ENCODE results near the gene CDK5. TPM values are rescaled to one million over a fixed set of nuclear protein-coding genes. Genes with fewer than 3 reads are reported as not detected.
A peak's percentile ranks its signal among the peaks of the same experiment; 100 is the strongest.

The CDK5 gene
- total RNA-seq, 1 donor from 2014 or later: 4.2 TPM

DNA sequence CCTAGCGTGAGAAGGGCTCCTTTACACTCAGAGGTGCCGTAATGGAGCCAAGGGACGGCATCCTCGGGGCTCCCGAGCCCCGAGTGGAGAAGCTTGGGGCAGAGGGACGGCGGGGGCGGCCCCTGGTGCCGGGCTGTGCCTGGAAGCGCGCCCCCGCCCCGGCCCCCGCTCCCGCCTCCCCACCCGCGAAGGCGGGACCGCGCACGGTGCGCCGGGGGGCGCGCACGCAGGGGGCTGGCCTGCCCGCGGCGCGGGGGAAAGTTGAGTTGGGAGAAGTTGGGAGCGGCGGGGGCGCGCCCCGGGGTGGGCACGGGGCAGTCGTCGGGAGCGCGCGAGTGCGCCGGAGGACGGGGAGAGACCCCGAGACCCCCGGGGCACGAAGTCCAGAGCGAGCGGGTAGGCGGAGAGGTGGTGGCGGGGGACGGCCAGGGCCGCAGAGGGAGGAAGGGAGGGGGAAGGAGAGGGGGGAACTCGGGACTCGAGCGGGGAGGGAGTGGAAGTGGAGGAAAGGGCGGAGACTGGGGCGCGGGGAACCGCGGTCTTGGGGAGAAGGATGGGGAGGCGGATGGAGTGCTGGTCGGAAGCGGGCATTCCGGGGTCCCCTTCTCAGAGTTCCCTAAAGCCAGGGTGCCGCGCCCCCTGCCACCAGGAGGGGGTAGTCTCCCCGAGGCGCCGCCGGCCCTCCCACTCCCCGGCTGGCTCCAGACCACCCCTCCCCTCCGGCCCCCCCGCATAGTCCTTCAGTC, 1.8 kb upstream of the CDK5 start, which contains the start of gene SLC4A2:
Gene SLC4A2 (plus strand): TSS at position 223 of the 746 bp plus-strand sequence. CDS start 2,399 bp downstream, outside the sequence.
- DNase-seq (ENCODE audit: extremely low spot score in 2 of 2): no peak
- Histone ChIP-seq H3K9me3 (no peaks in the 10 kb centered on the region), H3K36me3 (peaks cover 0 to 6% of the 10 kb centered on the region in 2 donors), H3K4me3 (peak within 1 kb of the TSS; percentile 87 to 91), H3K27ac (peak within 1 kb of the TSS; percentile 99), H3K27me3 (no peaks in the 10 kb centered on the region), H3K4me1 (peaks cover 63% of the 10 kb centered on the region)
- intact Hi-C loops (cut with DNase I): loop anchor here (2.0 to 10.0 kb wide), 2 partner anchors 27 to 175 kb away; partner anchors contain the start of genes AGAP3 and CHPF2
- TF ChIP-seq POLR2A (IDR thresholded peaks at IDR 0.05) (peak in 1 of 2 donors; percentile 28), POLR2AphosphoS5 (IDR thresholded peaks at IDR 0.05; ENCODE audit: insufficient read depth in 1 of 2, low read depth in 1 of 2) (peak in 1 of 2 donors; percentile 75)
- TF ChIP-seq, protein P1, sequence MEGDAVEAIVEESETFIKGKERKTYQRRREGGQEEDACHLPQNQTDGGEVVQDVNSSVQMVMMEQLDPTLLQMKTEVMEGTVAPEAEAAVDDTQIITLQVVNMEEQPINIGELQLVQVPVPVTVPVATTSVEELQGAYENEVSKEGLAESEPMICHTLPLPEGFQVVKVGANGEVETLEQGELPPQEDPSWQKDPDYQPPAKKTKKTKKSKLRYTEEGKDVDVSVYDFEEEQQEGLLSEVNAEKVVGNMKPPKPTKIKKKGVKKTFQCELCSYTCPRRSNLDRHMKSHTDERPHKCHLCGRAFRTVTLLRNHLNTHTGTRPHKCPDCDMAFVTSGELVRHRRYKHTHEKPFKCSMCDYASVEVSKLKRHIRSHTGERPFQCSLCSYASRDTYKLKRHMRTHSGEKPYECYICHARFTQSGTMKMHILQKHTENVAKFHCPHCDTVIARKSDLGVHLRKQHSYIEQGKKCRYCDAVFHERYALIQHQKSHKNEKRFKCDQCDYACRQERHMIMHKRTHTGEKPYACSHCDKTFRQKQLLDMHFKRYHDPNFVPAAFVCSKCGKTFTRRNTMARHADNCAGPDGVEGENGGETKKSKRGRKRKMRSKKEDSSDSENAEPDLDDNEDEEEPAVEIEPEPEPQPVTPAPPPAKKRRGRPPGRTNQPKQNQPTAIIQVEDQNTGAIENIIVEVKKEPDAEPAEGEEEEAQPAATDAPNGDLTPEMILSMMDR (IDR thresholded peaks at IDR 0.05): peak in 1 of 3 experiments; percentile 25

DNA sequence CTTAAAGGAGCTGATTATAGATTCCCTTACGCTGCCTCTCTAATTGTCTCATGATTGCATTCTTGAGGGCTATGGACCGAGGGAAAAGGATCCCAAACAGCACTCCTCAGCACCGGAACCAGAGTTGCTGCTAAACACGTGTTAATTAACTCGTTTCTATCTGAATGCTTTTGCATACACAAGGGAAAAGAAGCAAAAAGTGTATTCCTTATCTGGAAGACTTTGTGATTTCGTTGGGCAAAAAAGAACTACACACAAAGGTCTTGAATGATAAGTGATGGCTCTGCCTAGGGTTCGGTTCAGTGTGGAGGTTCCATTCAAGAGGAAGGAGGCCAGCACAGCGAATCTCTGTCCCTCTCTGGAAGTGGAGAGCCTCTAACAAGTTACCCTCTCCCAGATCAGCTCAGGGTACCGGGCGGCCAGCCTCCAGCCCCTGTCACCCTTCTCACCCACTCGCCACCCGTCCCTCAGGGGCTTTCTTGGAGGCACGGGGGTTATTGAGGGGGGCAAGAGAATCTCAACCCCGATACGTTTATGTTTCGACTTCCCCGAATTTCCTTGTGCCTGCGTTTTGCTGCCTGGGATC, 1.2 kb upstream of the CDK5 start:
- no peaks in the 10 kb centered on the region for H3K36me3 ChIP-seq
- H3K27ac ChIP-seq: peak overlapping the region; percentile 99
- DNase-seq (ENCODE audit: extremely low spot score in 2 of 2): no peak
- intact Hi-C loops (cut with DNase I): loop anchor here (2.0 to 10.0 kb wide), 2 partner anchors 28 to 176 kb away; partner anchors contain the start of genes AGAP3 and CHPF2
- H3K4me1 ChIP-seq: peaks cover 63% of the 10 kb centered on the region
- H3K4me3 ChIP-seq: peak overlapping the region; percentile 87 to 91
- H3K9me3 ChIP-seq: no peaks in the 10 kb centered on the region
- no peaks in the 10 kb centered on the region for H3K27me3 ChIP-seq
- TF ChIP-seq POLR2A (IDR thresholded peaks at IDR 0.05): no peak
- TF ChIP-seq, protein P1 (IDR thresholded peaks at IDR 0.05): no peak
- TF ChIP-seq POLR2AphosphoS5 (IDR thresholded peaks at IDR 0.05; ENCODE audit: insufficient read depth in 1 of 2, low read depth in 1 of 2): no peak

DNA sequence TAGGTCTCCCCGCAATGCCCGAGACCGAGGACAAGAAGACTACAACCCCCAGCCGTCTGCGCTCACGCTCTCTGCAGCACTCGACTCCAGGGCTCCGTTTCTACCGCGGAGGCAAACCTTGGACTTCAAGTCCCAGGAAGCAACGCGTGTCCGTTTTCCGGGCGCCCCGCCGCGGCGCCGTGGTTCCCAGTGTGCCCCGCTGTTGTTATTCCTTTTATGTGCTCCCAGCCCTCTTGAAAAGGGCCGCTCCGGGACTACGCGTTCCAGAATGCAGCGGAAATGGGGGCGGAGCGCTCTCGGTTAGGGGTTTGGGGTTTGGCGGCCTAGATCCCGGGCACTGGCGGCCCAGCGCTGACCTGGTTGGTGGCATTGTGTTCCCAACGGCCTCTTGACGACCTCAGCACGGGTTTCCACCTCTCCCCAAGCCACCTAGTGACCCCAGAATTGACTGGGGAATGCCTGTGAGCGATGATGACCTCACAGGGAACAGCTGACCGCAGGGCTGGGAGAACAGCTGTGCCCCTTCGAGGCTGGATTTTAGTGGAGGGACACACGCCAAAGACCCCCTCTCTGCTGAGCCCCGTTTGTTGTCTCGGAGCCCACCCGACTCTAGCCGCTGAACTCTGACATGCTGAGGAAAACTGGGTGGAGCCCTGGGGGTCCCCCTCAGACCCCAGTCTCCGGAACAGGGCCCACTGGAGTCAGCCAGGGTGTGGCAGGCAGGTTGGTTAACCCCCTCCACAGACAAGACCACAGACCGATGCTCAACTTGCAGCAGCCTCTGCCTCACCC, 488 bp upstream of the CDK5 start:
- Histone ChIP-seq H3K27me3 (no peaks in the 10 kb centered on the region), H3K27ac (peak overlapping the region; percentile 99), H3K9me3 (no peaks in the 10 kb centered on the region), H3K4me3 (peak overlapping the region; percentile 87 to 91), H3K36me3 (no peaks in the 10 kb centered on the region), H3K4me1 (peaks cover 57% of the 10 kb centered on the region)
- TF ChIP-seq, protein P1 (IDR thresholded peaks at IDR 0.05): peak in 1 of 3 experiments; percentile 4
- TF ChIP-seq POLR2A (IDR thresholded peaks at IDR 0.05) (peak; percentile 82 to 86), POLR2AphosphoS5 (IDR thresholded peaks at IDR 0.05; ENCODE audit: insufficient read depth in 1 of 2, low read depth in 1 of 2) (peak; percentile 98 to 99)
- intact Hi-C loops (cut with DNase I): loop anchor here (2.0 to 10.0 kb wide), 2 partner anchors 29 to 177 kb away; partner anchors contain the start of genes AGAP3 and CHPF2
- DNase-seq (ENCODE audit: extremely low spot score in 2 of 2): peak; percentile 99 to 100

DNA sequence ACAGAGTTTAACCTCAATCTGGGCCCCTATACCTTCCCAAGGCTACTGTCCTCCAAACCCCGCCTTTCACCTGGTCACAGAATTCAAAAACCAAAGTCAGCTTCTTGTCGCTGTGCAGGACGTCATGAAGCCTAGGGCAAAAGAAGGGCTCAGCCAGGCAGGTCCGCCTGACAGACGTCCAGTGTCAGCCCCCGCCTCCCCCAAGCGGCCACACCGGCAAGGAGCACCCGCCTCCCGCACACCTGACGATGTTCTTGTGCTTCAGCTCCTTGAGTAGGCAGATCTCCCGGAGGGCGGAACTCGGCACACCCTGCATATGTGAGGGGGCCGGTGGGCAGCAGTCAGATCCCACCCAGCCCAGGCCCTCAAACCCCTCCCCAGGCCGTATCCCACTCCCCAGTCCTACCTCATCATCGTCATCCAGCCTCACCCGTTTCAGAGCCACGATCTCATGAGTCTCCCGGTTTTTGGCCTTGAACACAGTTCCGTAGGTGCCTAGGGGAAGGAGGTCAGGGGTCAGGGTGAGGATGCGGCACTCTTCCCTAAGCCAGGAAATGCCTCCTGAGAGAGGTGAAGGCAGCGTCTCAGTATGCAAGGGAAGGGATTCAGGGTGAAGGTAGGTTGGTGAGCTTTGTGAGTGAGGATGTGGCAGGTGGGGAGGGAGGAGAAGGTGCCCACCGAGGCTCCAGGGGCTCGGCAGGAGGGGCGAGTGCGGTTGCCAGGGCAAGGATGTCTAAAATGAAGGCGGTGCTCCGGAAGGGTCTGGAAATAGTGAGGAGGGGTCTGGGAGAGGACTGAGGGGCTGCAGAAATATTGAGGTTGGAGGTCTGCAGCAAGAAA, 811 bp downstream of the CDK5 start:
- no peak for TF ChIP-seq POLR2A (IDR thresholded peaks at IDR 0.05)
- TF ChIP-seq, protein P1 (IDR thresholded peaks at IDR 0.05): no peak
- TF ChIP-seq POLR2AphosphoS5 (IDR thresholded peaks at IDR 0.05; ENCODE audit: insufficient read depth in 1 of 2, low read depth in 1 of 2): no peak
- no peak for DNase-seq (ENCODE audit: extremely low spot score in 2 of 2)
- no peaks in the 10 kb centered on the region for H3K36me3 ChIP-seq
- H3K4me3 ChIP-seq: peak overlapping the region; percentile 87 to 91
- peaks cover 44% of the 10 kb centered on the region for H3K4me1 ChIP-seq
- intact Hi-C loops (cut with DNase I): loop anchor here (10.0 kb wide), 1 partner anchor 178 kb away; the partner anchor contains the start of gene CHPF2
- H3K27me3 ChIP-seq: no peaks in the 10 kb centered on the region
- peak overlapping the region; percentile 99 for H3K27ac ChIP-seq
- no peaks in the 10 kb centered on the region for H3K9me3 ChIP-seq

Data from vagina (tissue), 2 donors.